GM12878 (cell line): Measurements from ENCODE around the gene KCNB1. TPM values are rescaled to one million over a fixed set of nuclear protein-coding genes. Genes with fewer than 3 reads are reported as not detected.

ENCODE experiments used
- ATAC-seq: fragments of 200-7000 bp; cut with Tn5 transposase; 3 replicates; pipeline ENCODE4 v1.9.1; 2020; ENCODE audit warnings: mild to moderate bottlenecking, moderate library complexity
- BruUV-seq: library from RNA; stranded (reverse); fragments of 400-500 nt; replicated peaks from 2 replicates; lab custom pipeline; 2021; lab: Mats Ljungman, UMichigan
- CTCF ChIA-PET: fragments of 300-600 bp; sonication (Branson Sonifier 250); formaldehyde crosslinking; extraction: SDS; loops from one replicate; lab custom pipeline; 2021; ENCODE audit warnings: inconsistent platforms; lab: Yijun Ruan, JAX
- POLR2A ChIA-PET: fragments of 350-600 bp; formaldehyde crosslinking; extraction: SDS; loops from one replicate; lab custom pipeline; 2021; ENCODE audit warnings: inconsistent platforms; lab: Charles Lee
- RAD21 ChIA-PET: fragments of 300-600 bp; sonication (Branson Sonifier 250); formaldehyde crosslinking; loops from one replicate; lab custom pipeline; 2023; ENCODE audit warnings: antibody characterized with exemption; ENCODE audit not compliant: unreplicated experiment; lab: Charles Lee
- SMC1A ChIA-PET: fragments of 300-600 bp; sonication (Branson Sonifier 250); formaldehyde crosslinking; loops from one replicate; lab custom pipeline; 2023; ENCODE audit not compliant: unreplicated experiment, uncharacterized antibody; lab: Charles Lee
- DNase-seq: peaks from one replicate; pipeline ENCODE4 v3.0.0-alpha.2; 2011; ENCODE audit warnings: low read depth, low spot score
- FAIRE-seq: peaks from 3 replicates; lab custom pipeline; 2011; peaks lifted over from hg19 to GRCh38; lab: Jason Lieb, UNC
- H2AFZ ChIP-seq: 2 replicates; pipeline ENCODE4 v1.6.0; 2011; ENCODE audit warnings: low read depth, low read length, control low read depth; ENCODE audit not compliant: control insufficient read depth
- H3K27ac ChIP-seq: 2 replicates; pipeline ENCODE4 v1.5.1; 2011; ENCODE audit warnings: control low read depth; ENCODE audit not compliant: control insufficient read depth, insufficient read depth
- H3K27me3 ChIP-seq, 2 experiments: replicated peaks in 1 of 2; 2 replicates each; pipeline versions ENCODE4 v1.6.0 to v1.6.1; 2011; ENCODE audit warnings: low read length in 1 of 2; ENCODE audit not compliant: control insufficient read depth in 2 of 2, insufficient read depth in 2 of 2
- H3K36me3 ChIP-seq, 2 experiments: 2 replicates each; pipeline ENCODE4 v1.5.1; 2011; ENCODE audit warnings: low read length in 1 of 2; ENCODE audit not compliant: control insufficient read depth in 2 of 2, insufficient read depth in 2 of 2
- H3K4me1 ChIP-seq: 2 replicates; pipeline ENCODE4 v1.6.1; 2011; ENCODE audit warnings: mild to moderate bottlenecking, low read length, moderate library complexity, mixed read lengths; ENCODE audit not compliant: control insufficient read depth, insufficient read depth
- H3K4me2 ChIP-seq: 2 replicates; pipeline ENCODE4 v1.6.0; 2011; ENCODE audit warnings: control low read depth; ENCODE audit not compliant: control insufficient read depth, insufficient read depth
- H3K4me3 ChIP-seq: fragments of 200-600 bp; sonication (generic); 2 replicates; pipeline ENCODE4 v1.5.1; 2016
- H3K79me2 ChIP-seq: 2 replicates; pipeline ENCODE4 v1.6.0; 2011; ENCODE audit warnings: low read length; ENCODE audit not compliant: control insufficient read depth, insufficient read depth
- H3K9ac ChIP-seq: 2 replicates; pipeline ENCODE4 v1.8.0; 2011; ENCODE audit warnings: low read length, control low read depth, mixed read lengths; ENCODE audit not compliant: control insufficient read depth, insufficient read depth
- H3K9me3 ChIP-seq: replicated peaks from 3 replicates; pipeline ENCODE4 v1.5.1; 2011; ENCODE audit warnings: mild to moderate bottlenecking, low read length; ENCODE audit not compliant: control insufficient read depth, insufficient read depth
- H4K20me1 ChIP-seq: 2 replicates; pipeline ENCODE4 v1.6.0; 2011; ENCODE audit not compliant: control insufficient read depth, insufficient read depth
- ATF2 ChIP-seq: IDR thresholded peaks from 2 replicates; pipeline ENCODE4 v1.6.1; 2012; ENCODE audit warnings: low read length, inconsistent platforms
- CBX3 ChIP-seq: fragments of 200-600 bp; sonication (generic); IDR thresholded peaks from 2 replicates; pipeline ENCODE4 v1.6.1; 2016; ENCODE audit warnings: low read depth, borderline replicate concordance
- CHD4 ChIP-seq: fragments of 200-600 bp; sonication (generic); IDR thresholded peaks from 2 replicates; pipeline ENCODE4 v1.6.1; 2016; ENCODE audit warnings: mild to moderate bottlenecking
- CREM ChIP-seq: IDR thresholded peaks from 2 replicates; pipeline ENCODE4 v1.6.1; 2014; ENCODE audit warnings: antibody characterized with exemption, low read depth
- EGR1 ChIP-seq, 2 experiments: IDR thresholded peaks; 1 replicate in 1 of 2; 2 replicates in 1 of 2; pipeline ENCODE4 v1.6.1; 2011 to 2012; ENCODE audit warnings: low read depth in 2 of 2, low read length in 2 of 2, borderline replicate concordance in 1 of 2, mild to moderate bottlenecking in 1 of 2, moderate library complexity in 1 of 2
- GATAD2B ChIP-seq: fragments of 450-650 bp; conservative IDR thresholded peaks from 2 replicates; pipeline ENCODE4 v1.6.1; 2017; ENCODE audit warnings: low read depth, mild to moderate bottlenecking, moderate library complexity
- IRF3 ChIP-seq: fragments of 450-650 bp; IDR thresholded peaks from 2 replicates; pipeline ENCODE4 v1.6.1; 2014; ENCODE audit warnings: mild to moderate bottlenecking
- MLLT1 ChIP-seq: fragments of 450-650 bp; IDR thresholded peaks from 2 replicates; pipeline ENCODE4 v1.6.1; 2016; ENCODE audit warnings: mild to moderate bottlenecking
- NKRF ChIP-seq: fragments of 450-650 bp; conservative IDR thresholded peaks from 2 replicates; pipeline ENCODE4 v1.6.1; 2017; ENCODE audit warnings: mild to moderate bottlenecking, moderate library complexity
- SUPT20H ChIP-seq: IDR thresholded peaks from 2 replicates; pipeline ENCODE4 v1.6.1; 2011; ENCODE audit warnings: low read depth, mild to moderate bottlenecking, low read length, moderate library complexity, borderline replicate concordance; ENCODE audit not compliant: control insufficient read depth
- USF2 ChIP-seq: IDR thresholded peaks from 2 replicates; pipeline ENCODE4 v1.6.1; 2011; ENCODE audit warnings: low read depth, low read length, improper control_type of control experiment, borderline replicate concordance
- YBX1 ChIP-seq: fragments of 450-650 bp; IDR thresholded peaks from 2 replicates; pipeline ENCODE4 v1.6.1; 2016; ENCODE audit warnings: antibody characterized with exemption
- WGBS: methylation state at CpG from one replicate; pipeline ENCODE4 v1.1.6; 2016; ENCODE audit warnings: low lambda C conversion rate; ENCODE audit not compliant: insufficient replicate concordance, insufficient coverage; ENCODE audit errors: missing lambda C conversion rate; 5-methylcytosine and 5-hydroxymethylcytosine counted together
- in situ Hi-C: fragments of 300-500 bp; cut with MboI; formaldehyde crosslinking; loops from 9 replicates; pipeline ENCODE4 v1.14.3; 2018; ENCODE audit warnings: mixed read lengths
- intact Hi-C: fragments of 100-400 bp; cut with micrococcal nuclease; formaldehyde crosslinking; loops from one replicate; pipeline ENCODE4 v1.14.2; 2022; ENCODE audit not compliant: unreplicated experiment
- polyA plus RNA-seq, 11 experiments: library from polyadenylated mRNA; depleted of rRNA in 4 of 11; unstranded in 6 of 11; stranded (reverse) in 5 of 11; fragments of >200 nt; fragmentation: Nextera tagmentation in 4 of 11; fragmentation: Illumina TruSeq in 1 of 11; extraction: Ambion mirVana in 4 of 11; extraction: Trizol in 1 of 11; gene quantifications; 1 replicate in 1 of 11; 2 replicates in 10 of 11; pipeline versions ENCODE4 v1.2.1 to v1.2.3, GENCODE V29; 2011 to 2016; ENCODE audit warnings: inconsistent platforms in 2 of 11, missing spikeins in 2 of 11, low read depth in 1 of 11
- total RNA-seq, 4 experiments: library from RNA; depleted of rRNA in 3 of 4; stranded (reverse); fragments of >200 nt in 3 of 4; fragmentation: Illumina TruSeq in 1 of 4; extraction: Trizol in 1 of 4; gene quantifications; 2 replicates each; pipeline versions ENCODE4 v1.2.1 to v1.2.3, GENCODE V29; 2013 to 2021

KCNB1 gene
- total and polyA plus RNA-seq, 10 of the 15 experiments (the other 5 are each of a cell fraction or from before 2014, with no cell fraction given), result 0.02 to 0.08 (median 0.03) TPM; not detected in 7

- no peak overlapping the region for H3K4me2 ChIP-seq
- no peaks in the 10 kb centered on the region for H3K9me3 ChIP-seq
- no peak overlapping the region for H3K9ac ChIP-seq
- H3K27me3 ChIP-seq, result peaks cover 0 to 6% of the 10 kb centered on the region in 2 experiments; a peak in 2 of 4 replicates
- TF ChIP-seq ATF2 (no peak), CBX3 (no peak), NKRF (no peak), USF2 (no peak), SUPT20H (no peak), GATAD2B (no peak), YBX1 (no peak), CREM (no peak), IRF3 (no peak), MLLT1 (no peak), CHD4 (no peak), EGR1 (IDR thresholded peaks at IDR 0.05; ENCODE audit: borderline replicate concordance in 1 of 2, low read depth in 2 of 2, low read length in 2 of 2) (no peak)
- H3K4me1 ChIP-seq, result no peaks in the 10 kb centered on the region
- H3K27ac ChIP-seq, result no peak overlapping the region
- ChIA-PET CTCF (interaction anchor here (1.6 kb wide), 1 partner anchor 80 kb away, joined by 3 read pairs; no protein-coding TSS in a partner anchor), RAD21 (no interaction called here), POLR2A (no interaction called here), SMC1A (no interaction called here)
- FAIRE-seq (no peak), DNase-seq (no peak), ATAC-seq (no peak)
- H3K79me2 ChIP-seq, result no peaks in the 10 kb centered on the region
- no peak overlapping the region for H2AFZ ChIP-seq
- H3K4me3 ChIP-seq, result no peak overlapping the region
- no TSS peak for BruUV-seq
- intact Hi-C loops, result no loop called here
- no peaks in the 10 kb centered on the region for H3K36me3 ChIP-seq
- H4K20me1 ChIP-seq, result no peaks in the 10 kb centered on the region
- WGBS, result 22% methylated on average over 8 of the region's 8 CpGs
- in situ Hi-C loops, result no loop called here
Measured at GRCh38 chr20:49415005-49415667, 67.3 kb downstream of the KCNB1 start.
